ENCODE results near the gene ZEB1. TPM values are rescaled to one million over a fixed set of nuclear protein-coding genes. Genes with fewer than 3 reads are reported as not detected.

ZEB1 gene
- total RNA-seq, 1 donor from 2014 or later = 67.3 TPM

GRCh38 chr10:31317652-31318381 lies 1.2 kb upstream of the ZEB1 start:
- Histone ChIP-seq H3K4me3 (ENCODE audit: low read length in 3 of 3) (peak overlapping the region; percentile 89 to 92 (median 92)), H3K9me3 (ENCODE audit: control insufficient read depth in 3 of 3, low read length in 3 of 3) (no peaks in the 10 kb centered on the region), H3K9ac (ENCODE audit: low read depth in 1 of 3, low read length in 3 of 3) (peak overlapping the region; percentile 71 to 89 (median 88)), H3K36me3 (ENCODE audit: control insufficient read depth in 3 of 3, insufficient read depth in 3 of 3, low read length in 3 of 3) (no peaks in the 10 kb centered on the region), H3K27me3 (ENCODE audit: control insufficient read depth in 3 of 3, insufficient read depth in 3 of 3, low read length in 3 of 3) (no peaks in the 10 kb centered on the region), H3K4me1 (ENCODE audit: control insufficient read depth in 3 of 3, insufficient read depth in 3 of 3, low read length in 3 of 3) (peaks cover 14 to 23% (median 22%) of the 10 kb centered on the region in 3 donors), H3K27ac (ENCODE audit: low read depth, low read length) (peak overlapping the region; percentile 93)

- no peaks in the 10 kb centered on the region for H3K36me3 ChIP-seq (ENCODE audit: control insufficient read depth in 3 of 3, insufficient read depth in 3 of 3, low read length in 3 of 3)
- no peaks in the 10 kb centered on the region for H3K27me3 ChIP-seq (ENCODE audit: control insufficient read depth in 3 of 3, insufficient read depth in 3 of 3, low read length in 3 of 3)
- no peaks in the 10 kb centered on the region for H3K9me3 ChIP-seq (ENCODE audit: control insufficient read depth in 3 of 3, low read length in 3 of 3)
- H3K4me1 ChIP-seq (ENCODE audit: control insufficient read depth in 3 of 3, insufficient read depth in 3 of 3, low read length in 3 of 3) = peaks cover 14 to 24% (median 23%) of the 10 kb centered on the region in 3 donors
- peak overlapping the region; percentile 71 to 89 (median 88) for H3K9ac ChIP-seq (ENCODE audit: low read depth in 1 of 3, low read length in 3 of 3)
- peak overlapping the region; percentile 93 for H3K27ac ChIP-seq (ENCODE audit: low read depth, low read length)
- peak overlapping the region; percentile 89 to 92 (median 92) for H3K4me3 ChIP-seq (ENCODE audit: low read length in 3 of 3)
Observed at GRCh38 chr10:31318382-31318853, 598 bp upstream of the ZEB1 start.

- no peaks in the 10 kb centered on the region for H3K9me3 ChIP-seq (ENCODE audit: control insufficient read depth in 3 of 3, low read length in 3 of 3)
- peak overlapping the region; percentile 89 to 97 (median 92) for H3K4me3 ChIP-seq (ENCODE audit: low read length in 3 of 3)
- H3K9ac ChIP-seq (ENCODE audit: low read depth in 1 of 3, low read length in 3 of 3) = peak overlapping the region; percentile 75 to 89 (median 85)
- no peaks in the 10 kb centered on the region for H3K27me3 ChIP-seq (ENCODE audit: control insufficient read depth in 3 of 3, insufficient read depth in 3 of 3, low read length in 3 of 3)
- H3K27ac ChIP-seq (ENCODE audit: low read depth, low read length) = peak overlapping the region; percentile 93
- H3K36me3 ChIP-seq (ENCODE audit: control insufficient read depth in 3 of 3, insufficient read depth in 3 of 3, low read length in 3 of 3) = no peaks in the 10 kb centered on the region
- H3K4me1 ChIP-seq (ENCODE audit: control insufficient read depth in 3 of 3, insufficient read depth in 3 of 3, low read length in 3 of 3) = peaks cover 11 to 29% (median 19%) of the 10 kb centered on the region in 3 donors
Observed at GRCh38 chr10:31319602-31320549, 860 bp downstream of the ZEB1 start.

DNA sequence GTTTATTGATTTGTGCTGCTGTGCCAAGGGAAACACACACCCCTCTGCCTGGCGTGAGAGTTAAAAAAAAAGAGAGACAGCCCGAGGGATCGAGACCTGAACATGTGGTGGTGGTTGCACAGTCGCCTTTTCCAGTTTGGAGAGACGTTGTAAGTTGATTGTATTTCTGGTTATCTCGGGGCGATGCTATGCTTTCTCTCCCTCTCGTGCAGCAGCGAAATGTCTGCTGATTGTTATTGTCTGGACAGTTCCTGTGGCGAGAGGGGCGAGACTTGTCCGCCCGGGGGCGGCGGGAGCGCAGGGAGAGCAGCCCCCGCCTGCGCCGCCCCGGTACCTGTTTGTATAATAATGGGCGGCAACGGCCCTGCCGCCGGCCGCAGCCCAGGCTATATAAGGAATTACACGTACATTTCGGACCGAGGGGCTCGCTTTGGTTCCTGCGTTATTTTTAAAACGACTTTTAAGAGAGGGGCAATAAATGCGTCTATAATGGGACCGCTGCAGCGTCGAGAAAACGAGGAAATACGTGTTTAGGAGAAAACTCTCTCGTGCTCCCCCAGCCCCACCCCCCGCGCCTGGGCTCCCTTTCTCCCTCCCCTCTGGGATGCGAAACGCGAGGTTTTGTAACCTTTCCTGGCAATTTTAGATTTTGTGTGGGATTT lies 1.7 kb downstream of the ZEB1 start:
- Histone ChIP-seq H3K9ac (ENCODE audit: low read depth in 1 of 3, low read length in 3 of 3) (peak overlapping the region; percentile 75 to 89 (median 85)), H3K27ac (ENCODE audit: low read depth, low read length) (peak overlapping the region; percentile 85), H3K27me3 (ENCODE audit: control insufficient read depth in 3 of 3, insufficient read depth in 3 of 3, low read length in 3 of 3) (no peaks in the 10 kb centered on the region), H3K4me3 (ENCODE audit: low read length in 3 of 3) (peak overlapping the region; percentile 89 to 97 (median 92)), H3K9me3 (ENCODE audit: control insufficient read depth in 3 of 3, low read length in 3 of 3) (no peaks in the 10 kb centered on the region), H3K36me3 (ENCODE audit: control insufficient read depth in 3 of 3, insufficient read depth in 3 of 3, low read length in 3 of 3) (no peaks in the 10 kb centered on the region), H3K4me1 (ENCODE audit: control insufficient read depth in 3 of 3, insufficient read depth in 3 of 3, low read length in 3 of 3) (peaks cover 9 to 29% (median 16%) of the 10 kb centered on the region in 3 donors)

GRCh38 chr10:31321396-31321941 lies 2.5 kb downstream of the ZEB1 start:
- H3K36me3 ChIP-seq (ENCODE audit: control insufficient read depth in 3 of 3, insufficient read depth in 3 of 3, low read length in 3 of 3) = no peaks in the 10 kb centered on the region
- H3K9me3 ChIP-seq (ENCODE audit: control insufficient read depth in 3 of 3, low read length in 3 of 3) = no peaks in the 10 kb centered on the region
- peaks cover 9 to 35% (median 15%) of the 10 kb centered on the region in 3 donors for H3K4me1 ChIP-seq (ENCODE audit: control insufficient read depth in 3 of 3, insufficient read depth in 3 of 3, low read length in 3 of 3)
- H3K9ac ChIP-seq (ENCODE audit: low read depth in 1 of 3, low read length in 3 of 3) = peak overlapping the region; percentile 75 to 89 (median 85)
- H3K4me3 ChIP-seq (ENCODE audit: low read length in 3 of 3) = peak overlapping the region; percentile 89 to 97 (median 92)
- H3K27ac ChIP-seq (ENCODE audit: low read depth, low read length) = peak overlapping the region; percentile 85
- H3K27me3 ChIP-seq (ENCODE audit: control insufficient read depth in 3 of 3, insufficient read depth in 3 of 3, low read length in 3 of 3) = no peaks in the 10 kb centered on the region

DNA sequence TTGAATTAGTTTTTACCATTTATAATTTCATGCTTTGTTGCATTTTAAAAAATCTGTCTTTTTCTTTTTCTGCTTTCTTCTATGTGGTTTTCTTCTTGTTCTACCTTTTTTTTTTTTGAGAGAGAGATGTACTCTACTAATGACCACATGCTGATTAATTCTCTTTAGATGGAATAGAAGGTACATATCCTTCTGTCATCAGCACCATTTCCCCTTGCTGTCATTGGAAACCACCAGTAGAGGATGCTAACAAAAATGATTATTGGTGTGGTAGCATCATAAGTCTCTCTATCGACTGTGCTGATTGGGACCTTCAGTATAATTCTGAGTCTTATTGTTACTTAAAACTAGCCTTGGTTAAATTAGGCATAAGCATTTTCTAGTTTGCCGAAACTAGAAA lies 3.6 kb downstream of the ZEB1 start:
- peaks cover 9 to 35% (median 15%) of the 10 kb centered on the region in 3 donors for H3K4me1 ChIP-seq (ENCODE audit: control insufficient read depth in 3 of 3, insufficient read depth in 3 of 3, low read length in 3 of 3)
- no peaks in the 10 kb centered on the region for H3K9me3 ChIP-seq (ENCODE audit: control insufficient read depth in 3 of 3, low read length in 3 of 3)
- no peak overlapping the region for H3K9ac ChIP-seq (ENCODE audit: low read depth in 1 of 3, low read length in 3 of 3)
- H3K36me3 ChIP-seq (ENCODE audit: control insufficient read depth in 3 of 3, insufficient read depth in 3 of 3, low read length in 3 of 3) = no peaks in the 10 kb centered on the region
- H3K4me3 ChIP-seq (ENCODE audit: low read length in 3 of 3) = peak overlapping the region in 1 of 3 donors; percentile 11
- no peak overlapping the region for H3K27ac ChIP-seq (ENCODE audit: low read depth, low read length)
- no peaks in the 10 kb centered on the region for H3K27me3 ChIP-seq (ENCODE audit: control insufficient read depth in 3 of 3, insufficient read depth in 3 of 3, low read length in 3 of 3)

- H3K4me3 ChIP-seq (ENCODE audit: low read length in 3 of 3) = no peak overlapping the region
- H3K27me3 ChIP-seq (ENCODE audit: control insufficient read depth in 3 of 3, insufficient read depth in 3 of 3, low read length in 3 of 3) = no peaks in the 10 kb centered on the region
- no peaks in the 10 kb centered on the region for H3K36me3 ChIP-seq (ENCODE audit: control insufficient read depth in 3 of 3, insufficient read depth in 3 of 3, low read length in 3 of 3)
- no peaks in the 10 kb centered on the region for H3K9me3 ChIP-seq (ENCODE audit: control insufficient read depth in 3 of 3, low read length in 3 of 3)
- peaks cover 8 to 17% (median 15%) of the 10 kb centered on the region in 3 donors for H3K4me1 ChIP-seq (ENCODE audit: control insufficient read depth in 3 of 3, insufficient read depth in 3 of 3, low read length in 3 of 3)
- H3K9ac ChIP-seq (ENCODE audit: low read depth in 1 of 3, low read length in 3 of 3) = no peak overlapping the region
- no peak overlapping the region for H3K27ac ChIP-seq (ENCODE audit: low read depth, low read length)
Observed at GRCh38 chr10:31340343-31340742, 21.3 kb downstream of the ZEB1 start.

DNA sequence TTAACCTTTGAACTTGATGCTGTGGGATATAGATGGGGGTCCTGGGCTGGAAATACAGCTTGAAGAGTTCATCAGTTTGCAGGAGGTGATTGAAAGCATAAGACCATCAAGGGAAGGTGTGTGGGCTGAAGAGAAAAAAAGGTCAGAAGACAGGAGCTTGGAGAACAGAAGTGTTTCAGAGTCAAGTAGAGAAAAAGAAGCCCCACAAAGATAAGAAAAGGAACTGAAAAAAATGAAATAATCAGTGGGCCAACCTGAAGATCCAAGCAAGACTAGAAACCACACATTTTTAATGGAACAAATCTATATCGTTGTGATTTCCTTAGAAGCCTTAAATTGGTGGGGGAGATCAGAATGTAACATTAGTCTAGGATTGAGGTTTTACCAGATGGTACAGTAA lies 22.5 kb downstream of the ZEB1 start:
- H3K9me3 ChIP-seq (ENCODE audit: control insufficient read depth in 3 of 3, low read length in 3 of 3) = no peaks in the 10 kb centered on the region
- no peaks in the 10 kb centered on the region for H3K27me3 ChIP-seq (ENCODE audit: control insufficient read depth in 3 of 3, insufficient read depth in 3 of 3, low read length in 3 of 3)
- H3K9ac ChIP-seq (ENCODE audit: low read depth in 1 of 3, low read length in 3 of 3) = no peak overlapping the region
- peaks cover 11 to 18% (median 17%) of the 10 kb centered on the region in 3 donors for H3K4me1 ChIP-seq (ENCODE audit: control insufficient read depth in 3 of 3, insufficient read depth in 3 of 3, low read length in 3 of 3)
- H3K4me3 ChIP-seq (ENCODE audit: low read length in 3 of 3) = no peak overlapping the region
- no peak overlapping the region for H3K27ac ChIP-seq (ENCODE audit: low read depth, low read length)
- no peaks in the 10 kb centered on the region for H3K36me3 ChIP-seq (ENCODE audit: control insufficient read depth in 3 of 3, insufficient read depth in 3 of 3, low read length in 3 of 3)

DNA sequence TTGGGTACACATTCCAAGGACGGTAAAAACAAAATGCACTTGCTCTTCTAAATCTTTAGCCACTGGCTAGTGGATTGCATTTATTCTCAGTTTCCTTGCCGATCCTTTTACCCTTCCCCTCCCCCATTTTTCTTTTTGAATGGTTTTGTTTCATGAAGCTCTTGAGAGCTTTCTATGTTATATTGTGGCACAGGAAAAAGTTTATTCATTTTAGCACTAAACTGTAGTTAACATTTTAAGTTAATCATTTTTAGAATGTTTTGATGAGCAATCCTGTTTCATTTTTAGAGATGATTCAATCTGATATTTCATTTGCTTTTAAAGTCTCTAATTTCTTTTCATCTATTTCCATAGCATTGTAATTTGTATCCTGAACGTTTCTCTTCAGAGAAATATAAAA lies 24.0 kb downstream of the ZEB1 start:
- Histone ChIP-seq H3K36me3 (ENCODE audit: control insufficient read depth in 3 of 3, insufficient read depth in 3 of 3, low read length in 3 of 3) (no peaks in the 10 kb centered on the region), H3K4me3 (ENCODE audit: low read length in 3 of 3) (no peak overlapping the region), H3K9me3 (ENCODE audit: control insufficient read depth in 3 of 3, low read length in 3 of 3) (no peaks in the 10 kb centered on the region), H3K27ac (ENCODE audit: low read depth, low read length) (no peak overlapping the region), H3K9ac (ENCODE audit: low read depth in 1 of 3, low read length in 3 of 3) (peak overlapping the region in 1 of 3 donors; percentile 17), H3K4me1 (ENCODE audit: control insufficient read depth in 3 of 3, insufficient read depth in 3 of 3, low read length in 3 of 3) (peaks cover 15 to 22% (median 17%) of the 10 kb centered on the region in 3 donors), H3K27me3 (ENCODE audit: control insufficient read depth in 3 of 3, insufficient read depth in 3 of 3, low read length in 3 of 3) (no peaks in the 10 kb centered on the region)

All from skeletal muscle tissue (tissue), 4 donors.